ENCODE data around the gene TMEM37.

Gene TMEM37, protein sequence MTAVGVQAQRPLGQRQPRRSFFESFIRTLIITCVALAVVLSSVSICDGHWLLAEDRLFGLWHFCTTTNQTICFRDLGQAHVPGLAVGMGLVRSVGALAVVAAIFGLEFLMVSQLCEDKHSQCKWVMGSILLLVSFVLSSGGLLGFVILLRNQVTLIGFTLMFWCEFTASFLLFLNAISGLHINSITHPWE

DNA sequence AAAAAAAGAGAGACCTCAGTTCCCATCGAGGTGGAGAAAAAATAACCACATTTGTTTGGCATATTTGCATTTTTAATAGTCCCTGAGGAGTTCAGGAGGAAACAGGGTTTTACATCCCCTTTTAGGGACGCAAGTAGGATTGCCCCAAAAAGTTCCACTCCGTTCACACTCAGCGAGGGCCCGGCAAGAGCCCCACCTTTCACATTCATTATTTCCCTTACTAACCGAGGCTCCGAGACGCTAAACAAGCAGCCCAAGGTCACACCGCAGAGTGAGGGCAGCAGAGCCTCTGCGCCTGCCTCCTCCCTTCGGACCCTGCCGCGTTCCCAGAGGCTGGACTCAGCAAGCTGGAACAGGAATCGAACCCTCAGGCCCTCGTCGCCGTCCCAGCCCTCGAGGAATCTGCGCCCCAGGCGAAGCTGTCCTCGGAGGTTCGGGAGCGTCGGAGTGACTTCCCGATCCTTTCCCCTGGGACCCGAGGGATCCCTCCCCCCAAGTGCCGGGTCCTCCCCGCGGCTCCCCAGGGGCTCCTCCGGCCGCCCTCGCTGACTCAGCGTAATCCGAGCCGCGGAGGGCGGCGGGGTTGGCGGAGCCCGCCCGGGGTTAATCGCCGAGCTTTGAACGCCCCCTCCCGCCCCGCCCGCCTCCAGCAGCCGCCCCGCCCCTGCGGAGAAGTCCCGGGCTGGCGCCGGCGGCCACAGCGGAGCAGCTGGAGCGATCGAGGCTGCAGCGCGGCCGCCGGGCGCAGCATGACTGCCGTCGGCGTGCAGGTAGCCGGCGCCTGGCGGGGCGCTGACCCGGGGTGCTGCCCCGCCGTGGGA, at the start of gene TMEM37:
Gene TMEM37 (plus strand): TSS at position 700 of the 821 bp plus-strand sequence. CDS start 50 bp downstream, at position 750.
- H3K36me3 Mint-ChIP-seq (ENCODE audit: low read depth): peaks cover 8% of the 10 kb centered on the region
- TF ChIP-seq, protein P1, sequence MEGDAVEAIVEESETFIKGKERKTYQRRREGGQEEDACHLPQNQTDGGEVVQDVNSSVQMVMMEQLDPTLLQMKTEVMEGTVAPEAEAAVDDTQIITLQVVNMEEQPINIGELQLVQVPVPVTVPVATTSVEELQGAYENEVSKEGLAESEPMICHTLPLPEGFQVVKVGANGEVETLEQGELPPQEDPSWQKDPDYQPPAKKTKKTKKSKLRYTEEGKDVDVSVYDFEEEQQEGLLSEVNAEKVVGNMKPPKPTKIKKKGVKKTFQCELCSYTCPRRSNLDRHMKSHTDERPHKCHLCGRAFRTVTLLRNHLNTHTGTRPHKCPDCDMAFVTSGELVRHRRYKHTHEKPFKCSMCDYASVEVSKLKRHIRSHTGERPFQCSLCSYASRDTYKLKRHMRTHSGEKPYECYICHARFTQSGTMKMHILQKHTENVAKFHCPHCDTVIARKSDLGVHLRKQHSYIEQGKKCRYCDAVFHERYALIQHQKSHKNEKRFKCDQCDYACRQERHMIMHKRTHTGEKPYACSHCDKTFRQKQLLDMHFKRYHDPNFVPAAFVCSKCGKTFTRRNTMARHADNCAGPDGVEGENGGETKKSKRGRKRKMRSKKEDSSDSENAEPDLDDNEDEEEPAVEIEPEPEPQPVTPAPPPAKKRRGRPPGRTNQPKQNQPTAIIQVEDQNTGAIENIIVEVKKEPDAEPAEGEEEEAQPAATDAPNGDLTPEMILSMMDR (IDR thresholded peaks at IDR 0.05; ENCODE audit: unreplicated experiment in 3 of 3): no peak
- H3K9me3 Mint-ChIP-seq: no peaks in the 10 kb centered on the region
- peaks cover 24% of the 10 kb centered on the region for H3K27me3 Mint-ChIP-seq (ENCODE audit: low read depth)
- H3K27ac Mint-ChIP-seq: peak within 1 kb of the TSS; percentile 90 to 93 (median 92)
- peak within 1 kb of the TSS; percentile 85 to 93 (median 91) for H3K4me3 Mint-ChIP-seq
- peaks cover 67% of the 10 kb centered on the region for H3K4me1 Mint-ChIP-seq

DNA sequence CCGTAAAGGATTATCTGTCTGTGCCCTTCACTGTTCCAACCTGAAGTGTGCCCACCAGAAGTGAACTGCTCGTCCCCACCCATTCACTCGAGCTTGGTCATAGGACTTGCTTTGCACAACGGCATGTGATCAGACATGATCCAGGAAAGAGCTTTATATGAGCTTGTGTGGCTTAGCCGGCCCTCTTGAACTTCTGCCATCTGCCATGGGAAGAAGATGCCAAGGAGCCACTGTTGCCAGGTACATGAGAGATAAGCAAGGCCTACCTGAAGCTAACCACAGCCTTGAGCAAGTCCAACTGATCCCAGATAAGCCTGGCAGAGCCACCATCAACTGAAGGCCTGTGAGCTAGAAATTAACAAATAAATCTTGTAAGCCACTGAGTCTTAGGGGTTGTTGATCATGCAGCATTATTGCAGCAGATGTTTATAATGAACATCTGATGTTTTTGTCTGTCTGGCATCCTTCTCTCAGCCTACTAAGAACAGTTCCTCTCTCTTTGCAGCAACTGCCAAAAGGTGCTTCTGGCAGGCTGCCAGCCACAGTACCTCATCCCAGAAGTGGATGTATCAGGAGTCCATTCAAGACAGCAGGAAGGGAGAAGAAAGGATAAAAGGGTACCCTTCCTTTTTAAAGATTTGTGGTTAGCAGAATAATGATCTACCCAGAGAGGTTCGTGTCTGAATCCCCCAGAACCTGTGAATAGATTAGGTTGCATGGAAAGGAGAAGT, 48.1 kb upstream of the TMEM37 start:
- no peaks in the 10 kb centered on the region for H3K36me3 Mint-ChIP-seq (ENCODE audit: low read depth)
- peaks cover 27% of the 10 kb centered on the region for H3K4me1 Mint-ChIP-seq
- TF ChIP-seq, protein P1 (IDR thresholded peaks at IDR 0.05; ENCODE audit: unreplicated experiment in 3 of 3): no peak
- no peaks in the 10 kb centered on the region for H3K9me3 Mint-ChIP-seq
- peaks cover 4% of the 10 kb centered on the region for H3K27me3 Mint-ChIP-seq (ENCODE audit: low read depth)
- peak overlapping the region in 2 of 3 experiments; percentile 32 to 50 for H3K27ac Mint-ChIP-seq
- no peak overlapping the region for H3K4me3 Mint-ChIP-seq

DNA sequence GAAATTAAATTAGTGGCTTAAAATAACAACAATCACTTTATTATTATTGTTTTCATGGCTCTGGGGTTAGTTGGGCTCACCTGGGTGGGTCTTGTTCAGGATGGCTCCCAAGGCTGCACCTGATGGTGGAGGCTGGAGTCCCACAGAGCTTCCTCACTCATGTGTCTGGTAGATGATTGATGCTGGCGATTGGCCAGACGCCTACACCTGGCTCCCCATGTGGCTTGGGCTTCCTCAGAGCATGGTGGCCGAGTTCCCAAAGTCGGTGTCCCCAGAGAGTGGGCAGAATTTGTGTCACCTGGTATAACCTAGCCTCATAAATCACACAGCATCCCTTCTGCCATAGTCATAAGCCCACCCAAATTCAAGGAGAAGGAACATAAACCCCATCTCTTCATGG, 46.7 kb upstream of the TMEM37 start:
- no peak overlapping the region for H3K4me3 Mint-ChIP-seq
- H3K27ac Mint-ChIP-seq: peak overlapping the region in 1 of 3 experiments; percentile 34
- no peaks in the 10 kb centered on the region for H3K9me3 Mint-ChIP-seq
- H3K4me1 Mint-ChIP-seq: peaks cover 41% of the 10 kb centered on the region
- TF ChIP-seq, protein P1 (IDR thresholded peaks at IDR 0.05; ENCODE audit: unreplicated experiment in 3 of 3): no peak
- peaks cover 4% of the 10 kb centered on the region for H3K27me3 Mint-ChIP-seq (ENCODE audit: low read depth)
- no peaks in the 10 kb centered on the region for H3K36me3 Mint-ChIP-seq (ENCODE audit: low read depth)

DNA sequence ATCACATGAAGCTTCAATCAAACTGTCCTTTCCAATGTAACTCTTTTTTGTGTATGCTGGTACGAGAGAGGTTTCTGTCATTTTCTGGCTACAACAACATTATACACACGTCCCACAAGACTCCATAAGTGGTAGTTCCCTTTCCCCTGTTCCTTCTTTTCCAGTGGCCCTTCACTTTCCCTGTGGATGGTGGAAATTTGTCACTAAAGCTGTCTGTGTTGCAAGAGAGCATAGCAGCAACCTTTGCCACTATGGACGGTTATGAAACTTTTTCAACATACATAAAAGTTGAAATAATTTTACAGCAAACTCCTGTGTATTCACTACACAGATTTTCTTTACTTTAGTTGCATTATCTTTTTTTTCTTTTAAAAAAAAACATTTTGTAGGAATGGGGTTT, 46.2 kb upstream of the TMEM37 start:
- no peaks in the 10 kb centered on the region for H3K9me3 Mint-ChIP-seq
- peak overlapping the region in 1 of 3 experiments; percentile 34 for H3K27ac Mint-ChIP-seq
- TF ChIP-seq, protein P1 (IDR thresholded peaks at IDR 0.05; ENCODE audit: unreplicated experiment in 3 of 3): no peak
- no peaks in the 10 kb centered on the region for H3K36me3 Mint-ChIP-seq (ENCODE audit: low read depth)
- H3K4me3 Mint-ChIP-seq: no peak overlapping the region
- H3K4me1 Mint-ChIP-seq: peaks cover 45% of the 10 kb centered on the region
- peaks cover 4% of the 10 kb centered on the region for H3K27me3 Mint-ChIP-seq (ENCODE audit: low read depth)

DNA sequence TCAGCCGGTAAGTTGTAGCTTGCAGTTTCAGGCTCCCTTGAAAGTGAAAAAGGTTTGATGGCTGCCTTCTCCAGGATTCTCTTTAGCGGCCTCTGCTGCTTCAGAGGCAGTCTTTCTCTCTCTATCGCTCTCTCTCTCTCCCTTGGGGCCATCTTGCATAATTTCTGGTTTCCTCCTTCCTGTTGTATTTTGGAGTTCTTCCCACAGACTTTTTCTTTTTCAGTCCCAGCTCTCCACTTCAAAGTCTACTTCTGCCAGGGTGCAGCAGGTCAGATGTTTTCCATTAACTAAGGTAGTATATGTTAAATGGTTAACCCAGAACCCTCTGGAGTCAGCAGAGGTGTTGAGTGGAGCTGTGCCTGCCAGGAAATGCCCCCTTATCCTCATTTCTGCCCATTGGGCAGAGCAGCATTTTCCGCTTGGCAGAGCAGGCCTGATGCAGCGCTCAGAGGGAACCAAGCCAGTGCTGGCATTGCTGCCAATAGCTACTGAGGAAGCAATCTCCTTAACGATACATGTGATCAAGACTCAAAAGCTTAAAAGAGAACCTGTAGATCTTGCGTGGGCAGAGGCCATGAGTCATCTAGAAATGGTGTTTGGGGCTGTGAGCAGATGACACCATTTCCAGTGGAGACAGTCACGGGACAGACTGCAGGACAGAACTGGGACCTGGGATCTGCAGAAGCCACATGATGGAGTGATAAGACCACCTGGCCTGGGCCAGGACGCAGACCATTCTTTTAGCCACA, 44.1 kb upstream of the TMEM37 start:
- H3K27ac Mint-ChIP-seq: peak overlapping the region; percentile 92 to 94 (median 94)
- H3K27me3 Mint-ChIP-seq (ENCODE audit: low read depth): peaks cover 4% of the 10 kb centered on the region
- TF ChIP-seq, protein P1 (IDR thresholded peaks at IDR 0.05; ENCODE audit: unreplicated experiment in 3 of 3): peak in 2 of 3 experiments; percentile 28 to 32
- peak overlapping the region in 1 of 3 experiments; percentile 15 for H3K4me3 Mint-ChIP-seq
- no peaks in the 10 kb centered on the region for H3K36me3 Mint-ChIP-seq (ENCODE audit: low read depth)
- H3K9me3 Mint-ChIP-seq: no peaks in the 10 kb centered on the region
- H3K4me1 Mint-ChIP-seq: peaks cover 45% of the 10 kb centered on the region
